Measurements from ENCODE around the gene GSTM3.

GRCh38 chr1:109691759-109692158, 49.1 kb downstream of the GSTM3 start:
- TF ChIP-seq CTCF (tag by site-specific recombination; IDR thresholded peaks at IDR 0.05) (no peak), TCF7L2 (IDR thresholded peaks at IDR 0.05; ENCODE audit: borderline replicate concordance, low read depth, low read length) (no peak), ZNF473 (tag by site-specific recombination; IDR thresholded peaks at IDR 0.05) (no peak), ZNF350 (tag by site-specific recombination; IDR thresholded peaks at IDR 0.05) (no peak), ZBTB49 (tag by site-specific recombination; IDR thresholded peaks at IDR 0.05; ENCODE audit: low read depth) (no peak), ZNF391 (tag by site-specific recombination; IDR thresholded peaks at IDR 0.05; ENCODE audit: borderline replicate concordance, low read depth) (no peak)

All from HEK293 (cell line).